IPS-18c (cell line): ENCODE results near the gene DROSHA.
"Not testable (repeated sequence)": the region's sequence is repeated elsewhere in the genome, so short reads cannot be mapped to it uniquely, and the experiment has no call there.

Experiments used
- H3K4me3 ChIP-seq: 2 replicates; pipeline ENCODE4 v1.7.0; 2013; ENCODE audit warnings: low read depth, mild to moderate bottlenecking, low read length, moderate library complexity; ENCODE audit not compliant: insufficient read depth
- H3K9me3 ChIP-seq: one replicate; pipeline ENCODE4 v1.6.1; 2013; ENCODE audit warnings: mild to moderate bottlenecking, low read length, moderate library complexity; ENCODE audit not compliant: control insufficient read depth, insufficient read depth

The DROSHA gene

GRCh38 chr5:31531888-31532547 lies at the start of gene DROSHA, which contains the start of gene C5orf22:
Gene DROSHA (minus strand): TSS chr5:31532093. CDS start chr5:31529059, 3,034 bp downstream.
Gene C5orf22 (plus strand): TSS chr5:31532301. CDS start chr5:31532393, 92 bp downstream.
- Histone ChIP-seq H3K4me3 (peak within 1 kb of the TSS; percentile 89), H3K9me3 (peaks cover 3% of the 10 kb centered on the region)

- H3K4me3 ChIP-seq: no peak overlapping the region
- no peaks in the 10 kb centered on the region for H3K9me3 ChIP-seq
Measured at GRCh38 chr5:31579558-31579957, 47.7 kb upstream of the DROSHA start.

GRCh38 chr5:31577438-31577837 lies 45.5 kb upstream of the DROSHA start:
- H3K4me3 ChIP-seq: no peak overlapping the region

GRCh38 chr5:31574772-31575171 lies 42.9 kb upstream of the DROSHA start:
- no peaks in the 10 kb centered on the region for H3K9me3 ChIP-seq
- no peak overlapping the region for H3K4me3 ChIP-seq

More at GRCh38 chr5:31577438-31577837, 45.5 kb upstream of the DROSHA start:
- no peaks in the 10 kb centered on the region for H3K9me3 ChIP-seq

GRCh38 chr5:31573494-31574142 lies 41.7 kb upstream of the DROSHA start:
- no peaks in the 10 kb centered on the region for H3K9me3 ChIP-seq
- no peak overlapping the region for H3K4me3 ChIP-seq

- H3K9me3 ChIP-seq: no peaks in the 10 kb centered on the region
- no peak overlapping the region for H3K4me3 ChIP-seq
Measured at GRCh38 chr5:31569068-31569467, 37.2 kb upstream of the DROSHA start.

GRCh38 chr5:31568302-31568835 lies 36.5 kb upstream of the DROSHA start:
- Histone ChIP-seq H3K4me3 (no peak overlapping the region), H3K9me3 (no peaks in the 10 kb centered on the region)

- H3K9me3 ChIP-seq, H3K4me3 ChIP-seq: not testable (repeated sequence)
Measured at GRCh38 chr5:31566362-31566761, 34.5 kb upstream of the DROSHA start.

- Histone ChIP-seq H3K9me3 (no peaks in the 10 kb centered on the region), H3K4me3 (no peak overlapping the region; the same call in 1 of the 2 replicates)
Measured at GRCh38 chr5:31563216-31563615, 31.3 kb upstream of the DROSHA start.

- no peaks in the 10 kb centered on the region for H3K9me3 ChIP-seq
- H3K4me3 ChIP-seq: no peak overlapping the region
Measured at GRCh38 chr5:31561946-31562345, 30.1 kb upstream of the DROSHA start.

- Histone ChIP-seq H3K9me3 (no peaks in the 10 kb centered on the region), H3K4me3 (no peak overlapping the region)
Measured at GRCh38 chr5:31559942-31560341, 28.0 kb upstream of the DROSHA start.

GRCh38 chr5:31556461-31556860 lies 24.6 kb upstream of the DROSHA start:
- no peaks in the 10 kb centered on the region for H3K9me3 ChIP-seq
- H3K4me3 ChIP-seq: no peak overlapping the region

- H3K4me3 ChIP-seq: no peak overlapping the region
- H3K9me3 ChIP-seq: no peaks in the 10 kb centered on the region
Measured at GRCh38 chr5:31554552-31554951, 22.7 kb upstream of the DROSHA start.

GRCh38 chr5:31553863-31554262 lies 22.0 kb upstream of the DROSHA start:
- H3K4me3 ChIP-seq: no peak overlapping the region
- H3K9me3 ChIP-seq: no peaks in the 10 kb centered on the region

- H3K4me3 ChIP-seq: no peak overlapping the region
- H3K9me3 ChIP-seq: no peaks in the 10 kb centered on the region
Measured at GRCh38 chr5:31551878-31552277, 20.0 kb upstream of the DROSHA start.

GRCh38 chr5:31549114-31549513 lies 17.2 kb upstream of the DROSHA start:
- H3K4me3 ChIP-seq, H3K9me3 ChIP-seq: not testable (repeated sequence)

GRCh38 chr5:31537851-31538250 lies 6.0 kb upstream of the DROSHA start:
- Histone ChIP-seq H3K4me3 (no peak overlapping the region), H3K9me3 (no peaks in the 10 kb centered on the region)

- H3K4me3 ChIP-seq: no peak overlapping the region
- no peaks in the 10 kb centered on the region for H3K9me3 ChIP-seq
Measured at GRCh38 chr5:31537349-31537748, 5.5 kb upstream of the DROSHA start.
